ENCODE measurements around the gene IGSF22.
A peak's percentile ranks its signal among the peaks of the same experiment; 100 is the strongest.

Gene IGSF22

DNA sequence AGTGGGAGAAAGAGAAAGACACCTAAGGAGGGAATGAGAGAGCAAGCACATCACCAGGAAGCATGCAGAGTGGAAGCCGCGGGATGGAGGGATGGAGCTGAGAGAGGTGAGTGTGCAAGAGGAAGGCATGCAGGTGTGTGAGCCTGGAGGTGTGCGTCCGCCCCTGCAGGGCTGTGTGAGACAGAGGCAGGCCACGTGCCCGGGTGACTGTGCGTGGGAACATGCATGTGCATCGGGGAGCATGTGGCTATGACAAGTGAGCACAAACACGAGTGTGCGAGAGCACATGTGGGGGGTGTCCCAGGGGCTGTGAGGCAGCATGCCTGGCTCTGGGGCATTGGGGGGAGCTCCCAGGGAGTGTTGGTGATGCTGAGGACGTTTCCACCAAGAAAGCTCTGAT lies 35.8 kb upstream of the IGSF22 start:
- no peak for DNase-seq (ENCODE audit: low read depth)
- no peak for TF ChIP-seq CTCF (IDR thresholded peaks at IDR 0.05; ENCODE audit: insufficient read depth, low read depth, low read length, missing control alignments)
- H3K4me3 ChIP-seq (ENCODE audit: low read length): no peak overlapping the region

DNA sequence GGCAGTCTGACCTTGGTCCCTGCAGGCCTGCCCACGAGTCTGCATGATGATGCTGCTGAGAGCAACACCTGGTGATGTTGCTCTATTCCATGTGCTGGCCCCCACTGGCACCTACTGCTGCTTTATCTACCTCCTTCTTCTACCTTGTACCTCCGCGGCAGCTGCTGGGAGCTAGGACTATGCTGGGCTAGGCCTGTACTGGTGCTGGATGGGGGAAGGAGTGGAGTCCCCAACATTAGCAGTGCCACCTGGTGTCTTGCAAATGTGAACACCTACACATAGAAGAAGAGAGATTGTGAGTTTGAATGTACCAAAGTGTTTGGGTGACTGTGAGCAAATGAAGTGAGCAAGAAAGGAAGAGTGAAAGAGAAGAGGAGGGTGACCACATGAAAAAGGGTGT lies 35.2 kb upstream of the IGSF22 start:
- no peak for TF ChIP-seq CTCF (IDR thresholded peaks at IDR 0.05; ENCODE audit: insufficient read depth, low read depth, low read length, missing control alignments)
- no peak for DNase-seq (ENCODE audit: low read depth)

DNA sequence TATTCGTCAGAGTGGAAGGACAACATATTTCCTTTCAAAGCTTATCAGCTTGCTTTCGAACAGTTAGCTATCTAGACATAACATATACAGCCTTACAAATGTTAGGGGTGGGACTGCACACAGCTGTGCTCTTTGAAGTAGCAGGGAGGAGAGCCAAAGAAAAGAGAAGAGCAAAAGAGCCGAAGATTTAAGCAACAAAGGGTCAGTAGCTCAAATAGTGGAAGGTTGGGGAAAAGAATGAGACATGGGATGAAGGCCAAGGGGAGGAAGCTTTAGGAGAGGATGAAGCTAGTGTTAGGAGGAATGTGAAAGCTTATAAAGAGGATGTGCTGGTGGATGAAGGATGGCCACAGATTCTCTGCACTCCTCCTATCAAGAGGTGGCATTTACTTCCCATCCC lies 31.8 kb upstream of the IGSF22 start:
- H3K4me3 ChIP-seq (ENCODE audit: low read length): no peak overlapping the region
- no peak for DNase-seq (ENCODE audit: low read depth)
- TF ChIP-seq CTCF (IDR thresholded peaks at IDR 0.05; ENCODE audit: insufficient read depth, low read depth, low read length, missing control alignments): no peak

More for the DNA sequence above, 35.2 kb upstream of the IGSF22 start:
- H3K4me3 ChIP-seq (ENCODE audit: low read length): no peak overlapping the region

GRCh38 chr11:18756889-18757288 lies 30.9 kb upstream of the IGSF22 start:
- no peak for DNase-seq (ENCODE audit: low read depth)
- TF ChIP-seq CTCF (IDR thresholded peaks at IDR 0.05; ENCODE audit: insufficient read depth, low read depth, low read length, missing control alignments): no peak
- no peak overlapping the region for H3K4me3 ChIP-seq (ENCODE audit: low read length)

- DNase-seq (ENCODE audit: low read depth): peak; percentile 8
- no peak overlapping the region for H3K4me3 ChIP-seq (ENCODE audit: low read length)
- TF ChIP-seq CTCF (IDR thresholded peaks at IDR 0.05; ENCODE audit: insufficient read depth, low read depth, low read length, missing control alignments): no peak
These were observed 28.3 kb upstream of the IGSF22 start for GRCh38 chr11:18754308-18754707.

- H3K4me3 ChIP-seq (ENCODE audit: low read length): no peak overlapping the region
- no peak for TF ChIP-seq CTCF (IDR thresholded peaks at IDR 0.05; ENCODE audit: insufficient read depth, low read depth, low read length, missing control alignments)
- DNase-seq (ENCODE audit: low read depth): no peak
These were observed 26.5 kb upstream of the IGSF22 start for GRCh38 chr11:18752502-18752901.

DNA sequence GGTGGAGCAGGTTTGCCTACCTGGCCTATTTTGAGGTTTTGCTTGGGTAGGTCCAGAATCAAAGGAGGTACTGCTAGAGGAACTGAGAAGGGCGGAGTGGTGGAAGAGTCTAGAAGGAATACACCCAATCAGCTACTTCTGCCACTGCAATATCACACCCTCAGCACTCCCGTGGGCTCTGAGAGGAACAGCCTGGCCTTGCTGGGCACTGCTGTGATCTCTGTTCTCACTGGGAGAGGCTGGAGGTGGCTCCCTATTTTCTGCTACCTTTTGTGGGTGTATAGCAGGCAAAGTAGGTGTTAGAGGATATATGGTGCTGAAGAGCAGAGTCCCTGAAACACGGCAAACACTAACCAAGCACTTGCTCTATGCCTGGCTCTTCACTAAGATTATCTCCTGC lies 25.0 kb upstream of the IGSF22 start:
- no peak overlapping the region for H3K4me3 ChIP-seq (ENCODE audit: low read length)
- TF ChIP-seq CTCF (IDR thresholded peaks at IDR 0.05; ENCODE audit: insufficient read depth, low read depth, low read length, missing control alignments): no peak
- no peak for DNase-seq (ENCODE audit: low read depth)

Data from epithelial cell of esophagus (primary cell).